Measurements from ENCODE around the gene TMEM98.

TMEM98 gene

GRCh38 chr17:32896647-32897258, 31.2 kb upstream of the TMEM98 start:
- H3K4me1 ChIP-seq, result no peaks in the 10 kb centered on the region
- peaks cover 13% of the 10 kb centered on the region; the same call in 1 of the 2 replicates for H3K9me3 ChIP-seq
- H3K4me3 ChIP-seq, result no peak overlapping the region
- H3K9ac ChIP-seq, result no peak overlapping the region
- no peaks in the 10 kb centered on the region for H3K27me3 ChIP-seq
- H3K4me2 ChIP-seq, result no peak overlapping the region
- H4K20me1 ChIP-seq, result no peaks in the 10 kb centered on the region
- no peak overlapping the region for H3K27ac ChIP-seq
- no peaks in the 10 kb centered on the region for H3K36me3 ChIP-seq
- no peak for TF ChIP-seq Cebpa-rat (IDR thresholded peaks at IDR 0.05)

- H3K27ac ChIP-seq, result no peak overlapping the region
- H3K27me3 ChIP-seq, result no peaks in the 10 kb centered on the region
- H3K4me2 ChIP-seq, result no peak overlapping the region
- H3K9me3 ChIP-seq, result peaks cover 13% of the 10 kb centered on the region; the same call in 1 of the 2 replicates
- no peak overlapping the region for H3K9ac ChIP-seq
- no peak overlapping the region for H3K4me3 ChIP-seq
- H4K20me1 ChIP-seq, result no peaks in the 10 kb centered on the region
- no peak for TF ChIP-seq Cebpa-rat (IDR thresholded peaks at IDR 0.05)
- H3K36me3 ChIP-seq, result no peaks in the 10 kb centered on the region
- H3K4me1 ChIP-seq, result no peaks in the 10 kb centered on the region
Measured at GRCh38 chr17:32899236-32900013, 28.5 kb upstream of the TMEM98 start.

GRCh38 chr17:32901743-32902142, 26.2 kb upstream of the TMEM98 start:
- H4K20me1 ChIP-seq, result no peaks in the 10 kb centered on the region
- no peak overlapping the region for H3K27ac ChIP-seq
- no peaks in the 10 kb centered on the region for H3K4me1 ChIP-seq
- no peak overlapping the region for H3K9ac ChIP-seq
- no peak for TF ChIP-seq Cebpa-rat (IDR thresholded peaks at IDR 0.05)
- no peaks in the 10 kb centered on the region for H3K36me3 ChIP-seq
- H3K9me3 ChIP-seq, result peaks cover 13% of the 10 kb centered on the region; the same call in 1 of the 2 replicates
- H3K27me3 ChIP-seq, result no peaks in the 10 kb centered on the region
- no peak overlapping the region for H3K4me2 ChIP-seq
- no peak overlapping the region for H3K4me3 ChIP-seq

GRCh38 chr17:32903774-32904673, 23.9 kb upstream of the TMEM98 start:
- Histone ChIP-seq H3K4me3 (no peak overlapping the region), H3K9me3 (peaks cover 13% of the 10 kb centered on the region; the same call in 1 of the 2 replicates), H3K27ac (no peak overlapping the region), H3K9ac (no peak overlapping the region), H3K27me3 (no peaks in the 10 kb centered on the region), H4K20me1 (no peaks in the 10 kb centered on the region), H3K4me1 (no peaks in the 10 kb centered on the region), H3K36me3 (no peaks in the 10 kb centered on the region), H3K4me2 (no peak overlapping the region)
- no peak for TF ChIP-seq Cebpa-rat (IDR thresholded peaks at IDR 0.05)

- Histone ChIP-seq H3K36me3 (no peaks in the 10 kb centered on the region), H3K4me3 (no peak overlapping the region), H3K9ac (no peak overlapping the region), H3K9me3 (peaks cover 13% of the 10 kb centered on the region; the same call in 1 of the 2 replicates), H3K27me3 (no peaks in the 10 kb centered on the region), H4K20me1 (no peaks in the 10 kb centered on the region), H3K4me1 (no peaks in the 10 kb centered on the region), H3K4me2 (no peak overlapping the region), H3K27ac (no peak overlapping the region)
- no peak for TF ChIP-seq Cebpa-rat (IDR thresholded peaks at IDR 0.05)
Measured at GRCh38 chr17:32904891-32905290, 23.1 kb upstream of the TMEM98 start.

GRCh38 chr17:32907583-32907982, 20.4 kb upstream of the TMEM98 start:
- H3K27ac ChIP-seq, result no peak overlapping the region
- H4K20me1 ChIP-seq, result no peaks in the 10 kb centered on the region
- no peak overlapping the region for H3K9ac ChIP-seq

GRCh38 chr17:32909787-32910369, 18.1 kb upstream of the TMEM98 start:
- no peaks in the 10 kb centered on the region for H3K36me3 ChIP-seq
- no peak overlapping the region for H3K4me2 ChIP-seq
- H3K27ac ChIP-seq, result no peak overlapping the region
- no peak overlapping the region for H3K4me3 ChIP-seq
- H4K20me1 ChIP-seq, result no peaks in the 10 kb centered on the region
- no peaks in the 10 kb centered on the region for H3K4me1 ChIP-seq
- no peaks in the 10 kb centered on the region for H3K27me3 ChIP-seq
- TF ChIP-seq Cebpa-rat (IDR thresholded peaks at IDR 0.05), result no peak
- H3K9me3 ChIP-seq, result no peaks in the 10 kb centered on the region
- H3K9ac ChIP-seq, result no peak overlapping the region

More at GRCh38 chr17:32907583-32907982, 20.4 kb upstream of the TMEM98 start:
- no peaks in the 10 kb centered on the region for H3K9me3 ChIP-seq
- TF ChIP-seq Cebpa-rat (IDR thresholded peaks at IDR 0.05), result no peak
- H3K36me3 ChIP-seq, result no peaks in the 10 kb centered on the region
- H3K4me3 ChIP-seq, result no peak overlapping the region
- H3K4me1 ChIP-seq, result no peaks in the 10 kb centered on the region
- H3K27me3 ChIP-seq, result no peaks in the 10 kb centered on the region
- H3K4me2 ChIP-seq, result no peak overlapping the region

GRCh38 chr17:32910769-32911168, 17.2 kb upstream of the TMEM98 start:
- no peaks in the 10 kb centered on the region for H4K20me1 ChIP-seq
- H3K4me1 ChIP-seq, result no peaks in the 10 kb centered on the region
- H3K9me3 ChIP-seq, result no peaks in the 10 kb centered on the region
- H3K4me3 ChIP-seq, result no peak overlapping the region
- no peak overlapping the region for H3K4me2 ChIP-seq
- no peaks in the 10 kb centered on the region for H3K36me3 ChIP-seq
- H3K9ac ChIP-seq, result no peak overlapping the region
- H3K27me3 ChIP-seq, result no peaks in the 10 kb centered on the region
- H3K27ac ChIP-seq, result no peak overlapping the region
- TF ChIP-seq Cebpa-rat (IDR thresholded peaks at IDR 0.05), result no peak

- no peaks in the 10 kb centered on the region for H3K27me3 ChIP-seq
- H4K20me1 ChIP-seq, result no peaks in the 10 kb centered on the region
- no peaks in the 10 kb centered on the region for H3K4me1 ChIP-seq
- H3K9ac ChIP-seq, result no peak overlapping the region
- no peak for TF ChIP-seq Cebpa-rat (IDR thresholded peaks at IDR 0.05)
- no peak overlapping the region for H3K27ac ChIP-seq
- H3K9me3 ChIP-seq, result no peaks in the 10 kb centered on the region
- no peak overlapping the region for H3K4me2 ChIP-seq
- no peaks in the 10 kb centered on the region for H3K36me3 ChIP-seq
- H3K4me3 ChIP-seq, result no peak overlapping the region
Measured at GRCh38 chr17:32912218-32912897, 15.6 kb upstream of the TMEM98 start.

All from BLaER1 (cell line).